ENCODE results near the gene SV2C.

The SV2C gene

GRCh38 chr5:76165029-76165428 is 81.8 kb downstream of the SV2C start:
- H3K9me3 ChIP-seq (ENCODE audit: control extremely low read depth in 1 of 5, control insufficient read depth in 4 of 5, insufficient read depth in 2 of 5, low read depth in 1 of 5, low read length in 4 of 5), result peaks cover 0 to 4% (median 2%) of the 10 kb centered on the region in 5 experiments
- no peaks in the 10 kb centered on the region for H3K36me3 ChIP-seq (ENCODE audit: control insufficient read depth in 4 of 4, insufficient read depth in 4 of 4, low read length in 3 of 4)
- H3K4me3 ChIP-seq (ENCODE audit: control insufficient read depth in 1 of 7, extremely low read depth in 1 of 7, insufficient read depth in 4 of 7, low read depth in 2 of 7, low read length in 6 of 7), result no peak overlapping the region
- POLR2A ChIA-PET, result no interaction called here
- CTCF ChIA-PET, result interaction anchor here (2.8 kb wide), 1 partner anchor 11 kb away, joined by 14 read pairs; no protein-coding TSS in a partner anchor
- H3K4me1 ChIP-seq (ENCODE audit: control extremely low read depth in 1 of 4, control insufficient read depth in 4 of 4, insufficient read depth in 4 of 4, low read length in 3 of 4), result no peaks in the 10 kb centered on the region
- peaks cover 0 to 2% (median 0%) of the 10 kb centered on the region in 5 experiments for H3K27me3 ChIP-seq (replicated peaks in 2 of 5; ENCODE audit: control insufficient read depth in 4 of 5, insufficient read depth in 5 of 5, low read length in 4 of 5)
- DNase-seq, result no peak
- no peak overlapping the region for H3K27ac ChIP-seq (ENCODE audit: insufficient read depth in 1 of 2, low read depth in 1 of 2, low read length in 2 of 2, poor library complexity in 1 of 2, severe bottlenecking in 2 of 2)

GRCh38 chr5:76165711-76166374 is 82.7 kb downstream of the SV2C start:
- POLR2A ChIA-PET, result no interaction called here
- Histone ChIP-seq H3K9me3 (ENCODE audit: control extremely low read depth in 1 of 5, control insufficient read depth in 4 of 5, insufficient read depth in 2 of 5, low read depth in 1 of 5, low read length in 4 of 5) (peaks cover 0 to 4% (median 1%) of the 10 kb centered on the region in 5 experiments), H3K27ac (ENCODE audit: insufficient read depth in 1 of 2, low read depth in 1 of 2, low read length in 2 of 2, poor library complexity in 1 of 2, severe bottlenecking in 2 of 2) (no peak overlapping the region), H3K27me3 (replicated peaks in 2 of 5; ENCODE audit: control insufficient read depth in 4 of 5, insufficient read depth in 5 of 5, low read length in 4 of 5) (peaks cover 0 to 2% (median 0%) of the 10 kb centered on the region in 5 experiments), H3K36me3 (ENCODE audit: control insufficient read depth in 4 of 4, insufficient read depth in 4 of 4, low read length in 3 of 4) (no peaks in the 10 kb centered on the region), H3K4me1 (ENCODE audit: control extremely low read depth in 1 of 4, control insufficient read depth in 4 of 4, insufficient read depth in 4 of 4, low read length in 3 of 4) (no peaks in the 10 kb centered on the region), H3K4me3 (ENCODE audit: control insufficient read depth in 1 of 7, extremely low read depth in 1 of 7, insufficient read depth in 4 of 7, low read depth in 2 of 7, low read length in 6 of 7) (no peak overlapping the region)
- DNase-seq, result no peak
- CTCF ChIA-PET, result interaction anchor here (1.2 to 2.8 kb wide), 2 partner anchors 10 to 12 kb away, joined by 3 to 14 read pairs; no protein-coding TSS in a partner anchor
- WGBS (ENCODE audit: insufficient coverage), result no CpG with 5 or more reads among the region's 2 CpGs

GRCh38 chr5:76166886-76167576 is 83.8 kb downstream of the SV2C start:
- H3K9me3 ChIP-seq (ENCODE audit: control extremely low read depth in 1 of 5, control insufficient read depth in 4 of 5, insufficient read depth in 2 of 5, low read depth in 1 of 5, low read length in 4 of 5), result peaks cover 0 to 4% (median 0%) of the 10 kb centered on the region in 5 experiments
- POLR2A ChIA-PET, result no interaction called here
- H3K4me1 ChIP-seq (ENCODE audit: control extremely low read depth in 1 of 4, control insufficient read depth in 4 of 4, insufficient read depth in 4 of 4, low read length in 3 of 4), result no peaks in the 10 kb centered on the region
- H3K36me3 ChIP-seq (ENCODE audit: control insufficient read depth in 4 of 4, insufficient read depth in 4 of 4, low read length in 3 of 4), result no peaks in the 10 kb centered on the region
- DNase-seq, result no peak
- WGBS (ENCODE audit: insufficient coverage), result 94% methylated on average over 2 of the region's 3 CpGs
- H3K4me3 ChIP-seq (ENCODE audit: control insufficient read depth in 1 of 7, extremely low read depth in 1 of 7, insufficient read depth in 4 of 7, low read depth in 2 of 7, low read length in 6 of 7), result no peak overlapping the region
- peaks cover 0 to 2% (median 0%) of the 10 kb centered on the region in 5 experiments for H3K27me3 ChIP-seq (replicated peaks in 2 of 5; ENCODE audit: control insufficient read depth in 4 of 5, insufficient read depth in 5 of 5, low read length in 4 of 5)
- H3K27ac ChIP-seq (ENCODE audit: insufficient read depth in 1 of 2, low read depth in 1 of 2, low read length in 2 of 2, poor library complexity in 1 of 2, severe bottlenecking in 2 of 2), result no peak overlapping the region
- CTCF ChIA-PET, result interaction anchor here (1.0 to 2.8 kb wide), 3 partner anchors 9 to 92 kb away, joined by 3 to 14 read pairs (median 3); no protein-coding TSS in a partner anchor

GRCh38 chr5:76169146-76169905 is 86.1 kb downstream of the SV2C start:
- Histone ChIP-seq H3K9me3 (ENCODE audit: control extremely low read depth in 1 of 5, control insufficient read depth in 4 of 5, insufficient read depth in 2 of 5, low read depth in 1 of 5, low read length in 4 of 5) (peaks cover 0 to 4% (median 0%) of the 10 kb centered on the region in 5 experiments), H3K4me3 (ENCODE audit: control insufficient read depth in 1 of 7, extremely low read depth in 1 of 7, insufficient read depth in 4 of 7, low read depth in 2 of 7, low read length in 6 of 7) (no peak overlapping the region), H3K27me3 (replicated peaks in 2 of 5; ENCODE audit: control insufficient read depth in 4 of 5, insufficient read depth in 5 of 5, low read length in 4 of 5) (peaks cover 0 to 2% (median 0%) of the 10 kb centered on the region in 5 experiments), H3K36me3 (ENCODE audit: control insufficient read depth in 4 of 4, insufficient read depth in 4 of 4, low read length in 3 of 4) (no peaks in the 10 kb centered on the region), H3K27ac (ENCODE audit: insufficient read depth in 1 of 2, low read depth in 1 of 2, low read length in 2 of 2, poor library complexity in 1 of 2, severe bottlenecking in 2 of 2) (no peak overlapping the region), H3K4me1 (ENCODE audit: control extremely low read depth in 1 of 4, control insufficient read depth in 4 of 4, insufficient read depth in 4 of 4, low read length in 3 of 4) (no peaks in the 10 kb centered on the region)
- POLR2A ChIA-PET, result no interaction called here
- 96% methylated on average over 6 of the region's 6 CpGs for WGBS (ENCODE audit: insufficient coverage)
- CTCF ChIA-PET, result no interaction called here
- DNase-seq, result no peak

GRCh38 chr5:76174101-76174500 is 90.9 kb downstream of the SV2C start:
- WGBS (ENCODE audit: insufficient coverage), result 99% methylated on average over 7 of the region's 23 CpGs
- no peaks in the 10 kb centered on the region for H3K9me3 ChIP-seq (ENCODE audit: control extremely low read depth in 1 of 5, control insufficient read depth in 4 of 5, insufficient read depth in 2 of 5, low read depth in 1 of 5, low read length in 4 of 5)
- no peak overlapping the region for H3K4me3 ChIP-seq (ENCODE audit: control insufficient read depth in 1 of 7, extremely low read depth in 1 of 7, insufficient read depth in 4 of 7, low read depth in 2 of 7, low read length in 6 of 7)
- POLR2A ChIA-PET, result no interaction called here
- DNase-seq, result no peak
- H3K27me3 ChIP-seq (replicated peaks in 2 of 5; ENCODE audit: control insufficient read depth in 4 of 5, insufficient read depth in 5 of 5, low read length in 4 of 5), result no peaks in the 10 kb centered on the region
- H3K27ac ChIP-seq (ENCODE audit: insufficient read depth in 1 of 2, low read depth in 1 of 2, low read length in 2 of 2, poor library complexity in 1 of 2, severe bottlenecking in 2 of 2), result no peak overlapping the region
- no peaks in the 10 kb centered on the region for H3K36me3 ChIP-seq (ENCODE audit: control insufficient read depth in 4 of 4, insufficient read depth in 4 of 4, low read length in 3 of 4)
- CTCF ChIA-PET, result interaction anchor here (1.1 to 2.8 kb wide), 5 partner anchors 10 to 84 kb away, joined by 3 to 13 read pairs (median 4); no protein-coding TSS in a partner anchor
- H3K4me1 ChIP-seq (ENCODE audit: control extremely low read depth in 1 of 4, control insufficient read depth in 4 of 4, insufficient read depth in 4 of 4, low read length in 3 of 4), result peaks cover 8 to 17% (median 14%) of the 10 kb centered on the region in 4 experiments

GRCh38 chr5:76175051-76175666 is 92.0 kb downstream of the SV2C start:
- Histone ChIP-seq H3K36me3 (ENCODE audit: control insufficient read depth in 4 of 4, insufficient read depth in 4 of 4, low read length in 3 of 4) (no peaks in the 10 kb centered on the region), H3K4me1 (ENCODE audit: control extremely low read depth in 1 of 4, control insufficient read depth in 4 of 4, insufficient read depth in 4 of 4, low read length in 3 of 4) (peaks cover 8 to 17% (median 14%) of the 10 kb centered on the region in 4 experiments), H3K27ac (ENCODE audit: insufficient read depth in 1 of 2, low read depth in 1 of 2, low read length in 2 of 2, poor library complexity in 1 of 2, severe bottlenecking in 2 of 2) (no peak overlapping the region), H3K9me3 (ENCODE audit: control extremely low read depth in 1 of 5, control insufficient read depth in 4 of 5, insufficient read depth in 2 of 5, low read depth in 1 of 5, low read length in 4 of 5) (no peaks in the 10 kb centered on the region), H3K4me3 (ENCODE audit: control insufficient read depth in 1 of 7, extremely low read depth in 1 of 7, insufficient read depth in 4 of 7, low read depth in 2 of 7, low read length in 6 of 7) (peak overlapping the region in 2 of 7 experiments; percentile 19 to 66), H3K27me3 (replicated peaks in 2 of 5; ENCODE audit: control insufficient read depth in 4 of 5, insufficient read depth in 5 of 5, low read length in 4 of 5) (no peaks in the 10 kb centered on the region)
- ChIA-PET CTCF (interaction anchor here (0.6 to 2.8 kb wide), 18 partner anchors 9 to 596 kb away, joined by 3 to 14 read pairs (median 3); no protein-coding TSS in a partner anchor), POLR2A (no interaction called here)
- WGBS (ENCODE audit: insufficient coverage), result 46% methylated on average over 4 of the region's 6 CpGs
- DNase-seq, result peak; percentile 52 to 69 (median 59)

All from common myeloid progenitor, CD34-positive (primary cell).